Measurements from ENCODE around the gene CD302. TPM values are rescaled to one million over a fixed set of nuclear protein-coding genes. Genes with fewer than 3 reads are reported as not detected.

Gene CD302
- polyA plus RNA-seq, 1 donor from 2014 or later, result not detected

- Histone ChIP-seq H3K9ac (ENCODE audit: low read length) (no peak overlapping the region), H3K4me3 (ENCODE audit: low read length) (no peak overlapping the region), H4K20me1 (ENCODE audit: insufficient read depth) (no peaks in the 10 kb centered on the region), H3K9me2 (ENCODE audit: insufficient read depth, low read length) (no peaks in the 10 kb centered on the region), H3F3A (ENCODE audit: insufficient read depth, low read length, poor library complexity, severe bottlenecking) (no peaks in the 10 kb centered on the region), H3K79me2 (replicated peaks; ENCODE audit: insufficient read depth, low read length) (no peaks in the 10 kb centered on the region), H3K27me3 (ENCODE audit: insufficient read depth, low read depth, low read length) (peaks cover 40% of the 10 kb centered on the region), H2AFZ (ENCODE audit: low read depth, low read length) (no peak overlapping the region), H3K36me3 (ENCODE audit: insufficient read depth, low read length) (no peaks in the 10 kb centered on the region), H3K4me2 (ENCODE audit: low read length) (no peak overlapping the region), H3K9me3 (ENCODE audit: low read length) (no peaks in the 10 kb centered on the region), H3K27ac (ENCODE audit: low read length) (no peak overlapping the region)
- TF ChIP-seq TAF1 (IDR thresholded peaks at IDR 0.05; ENCODE audit: low read depth), result no peak
These were observed 1.8 kb upstream of the CD302 start for GRCh38 chr2:159799833-159800232.

- TF ChIP-seq TAF1 (IDR thresholded peaks at IDR 0.05; ENCODE audit: low read depth), result no peak
- no peak for TF ChIP-seq RAD21 (conservative IDR thresholded peaks at IDR 0.05)
- no peaks in the 10 kb centered on the region for H3K79me2 ChIP-seq (replicated peaks; ENCODE audit: insufficient read depth, low read length)
- no peak overlapping the region for H2AFZ ChIP-seq (ENCODE audit: low read depth, low read length)
- no peaks in the 10 kb centered on the region for H3K36me3 ChIP-seq (ENCODE audit: insufficient read depth, low read length)
- no peaks in the 10 kb centered on the region for H3K9me2 ChIP-seq (ENCODE audit: insufficient read depth, low read length)
- no peak overlapping the region for H3K27ac ChIP-seq (ENCODE audit: low read length)
- no peak overlapping the region for H3K4me2 ChIP-seq (ENCODE audit: low read length)
- H3K27me3 ChIP-seq (ENCODE audit: insufficient read depth, low read depth, low read length), result peaks cover 40% of the 10 kb centered on the region
- no peak overlapping the region for H3K9ac ChIP-seq (ENCODE audit: low read length)
- H3K9me3 ChIP-seq (ENCODE audit: low read length), result no peaks in the 10 kb centered on the region
- H4K20me1 ChIP-seq (ENCODE audit: insufficient read depth), result no peaks in the 10 kb centered on the region
- H3K4me3 ChIP-seq (ENCODE audit: low read length), result no peak overlapping the region
- H3F3A ChIP-seq (ENCODE audit: insufficient read depth, low read length, poor library complexity, severe bottlenecking), result no peaks in the 10 kb centered on the region
These were observed 343 bp upstream of the CD302 start for GRCh38 chr2:159798376-159798725.

- Histone ChIP-seq H2AFZ (ENCODE audit: low read depth, low read length) (no peak overlapping the region), H3K9ac (ENCODE audit: low read length) (no peak overlapping the region), H3K36me3 (ENCODE audit: insufficient read depth, low read length) (no peaks in the 10 kb centered on the region), H3K27me3 (ENCODE audit: insufficient read depth, low read depth, low read length) (peaks cover 40% of the 10 kb centered on the region), H3K79me2 (replicated peaks; ENCODE audit: insufficient read depth, low read length) (no peaks in the 10 kb centered on the region), H3K9me3 (ENCODE audit: low read length) (no peaks in the 10 kb centered on the region), H3K9me2 (ENCODE audit: insufficient read depth, low read length) (no peaks in the 10 kb centered on the region), H3K27ac (ENCODE audit: low read length) (no peak overlapping the region), H4K20me1 (ENCODE audit: insufficient read depth) (no peaks in the 10 kb centered on the region), H3K4me3 (ENCODE audit: low read length) (no peak overlapping the region), H3F3A (ENCODE audit: insufficient read depth, low read length, poor library complexity, severe bottlenecking) (no peaks in the 10 kb centered on the region), H3K4me2 (ENCODE audit: low read length) (no peak overlapping the region)
- TF ChIP-seq TAF1 (IDR thresholded peaks at IDR 0.05; ENCODE audit: low read depth) (no peak), POLR2AphosphoS5 (IDR thresholded peaks at IDR 0.05) (no peak), SMC3 (conservative IDR thresholded peaks at IDR 0.05; ENCODE audit: poor library complexity) (no peak), EZH2 (IDR thresholded peaks at IDR 0.05; ENCODE audit: borderline replicate concordance, insufficient read depth, low read length, poor library complexity, severe bottlenecking) (no peak), CTCF (IDR thresholded peaks at IDR 0.05; ENCODE audit: poor library complexity, severe bottlenecking) (no peak), RAD21 (conservative IDR thresholded peaks at IDR 0.05) (no peak), MXI1 (conservative IDR thresholded peaks at IDR 0.05; ENCODE audit: poor library complexity, severe bottlenecking) (no peak)
These were observed 824 bp downstream of the CD302 start for GRCh38 chr2:159797225-159797542.

- Histone ChIP-seq H3K9ac (ENCODE audit: low read length) (no peak overlapping the region), H3K27me3 (ENCODE audit: insufficient read depth, low read depth, low read length) (peaks cover 40% of the 10 kb centered on the region), H2AFZ (ENCODE audit: low read depth, low read length) (no peak overlapping the region), H3K4me2 (ENCODE audit: low read length) (no peak overlapping the region), H3K36me3 (ENCODE audit: insufficient read depth, low read length) (no peaks in the 10 kb centered on the region), H3K79me2 (replicated peaks; ENCODE audit: insufficient read depth, low read length) (no peaks in the 10 kb centered on the region), H3K4me3 (ENCODE audit: low read length) (no peak overlapping the region), H3K9me3 (ENCODE audit: low read length) (no peaks in the 10 kb centered on the region), H3K27ac (ENCODE audit: low read length) (no peak overlapping the region), H4K20me1 (ENCODE audit: insufficient read depth) (no peaks in the 10 kb centered on the region), H3K9me2 (ENCODE audit: insufficient read depth, low read length) (no peaks in the 10 kb centered on the region), H3F3A (ENCODE audit: insufficient read depth, low read length, poor library complexity, severe bottlenecking) (no peaks in the 10 kb centered on the region)
- TF ChIP-seq CTCF (IDR thresholded peaks at IDR 0.05; ENCODE audit: poor library complexity, severe bottlenecking), result no peak
These were observed 1.9 kb downstream of the CD302 start for GRCh38 chr2:159795841-159796690.

Measured in neural cell (in vitro differentiated cells).